CD14-positive monocyte (primary cell): ENCODE results near the gene CCDC150. TPM values are rescaled to one million over a fixed set of nuclear protein-coding genes. Genes with fewer than 3 reads are reported as not detected.

Source experiments
- DNase-seq, 3 donors: peaks; one replicate each; pipeline ENCODE4 v3.0.0-alpha.2; 2011 to 2022
- H2AFZ ChIP-seq: 2 replicates; pipeline ENCODE4 v1.6.0; 2012; ENCODE audit warnings: mild to moderate bottlenecking, low read depth, low read length, inconsistent platforms; ENCODE audit not compliant: insufficient read depth, poor library complexity, severe bottlenecking
- H3K27ac ChIP-seq, 2 donors: 1 replicate in 1 of 2; 2 replicates in 1 of 2; pipeline ENCODE4 v1.5.1; 2012 to 2013; ENCODE audit warnings: low read length in 2 of 2, control low read depth in 1 of 2, inconsistent platforms in 1 of 2, low read depth in 1 of 2, mild to moderate bottlenecking in 1 of 2
- H3K27me3 ChIP-seq, 2 donors: one replicate each; pipeline versions ENCODE4 v1.6.0 to v1.6.1; 2011 to 2013; ENCODE audit warnings: low read length in 2 of 2; ENCODE audit not compliant: control insufficient read depth in 2 of 2, insufficient read depth in 2 of 2
- H3K36me3 ChIP-seq, 2 donors: replicated peaks in 1 of 2; 1 replicate in 1 of 2; 2 replicates in 1 of 2; pipeline versions ENCODE4 v1.5.1 to v1.6.1; 2012 to 2013; ENCODE audit warnings: low read length in 2 of 2, control low read depth in 1 of 2, inconsistent platforms in 1 of 2, mild to moderate bottlenecking in 1 of 2; ENCODE audit not compliant: insufficient read depth in 2 of 2, control insufficient read depth in 1 of 2
- H3K4me1 ChIP-seq, 2 donors: 1 replicate in 1 of 2; 2 replicates in 1 of 2; pipeline versions ENCODE4 v1.5.1 to v1.6.1; 2012 to 2013; ENCODE audit warnings: low read length in 2 of 2, control low read depth in 1 of 2, inconsistent platforms in 1 of 2, mild to moderate bottlenecking in 1 of 2, moderate library complexity in 1 of 2; ENCODE audit not compliant: insufficient read depth in 2 of 2, control insufficient read depth in 1 of 2
- H3K4me2 ChIP-seq: replicated peaks from 2 replicates; pipeline ENCODE3; 2012; ENCODE audit warnings: low read length, moderate library complexity, mild to moderate bottlenecking; ENCODE audit not compliant: poor library complexity, severe bottlenecking; ENCODE audit errors: extremely low read depth
- H3K4me3 ChIP-seq, 3 experiments: fragments of 200-600 bp in 1 of 3; sonication (generic) in 1 of 3; replicated peaks in 1 of 3; 1 replicate in 2 of 3; 2 replicates in 1 of 3; pipeline ENCODE4 v1.5.1; 2011 to 2013; ENCODE audit warnings: low read length in 3 of 3, mild to moderate bottlenecking in 3 of 3, control low read depth in 2 of 3, low read depth in 2 of 3, inconsistent platforms in 1 of 3, moderate library complexity in 1 of 3
- H3K79me2 ChIP-seq: 2 replicates; pipeline ENCODE4 v1.6.0; 2012; ENCODE audit warnings: mild to moderate bottlenecking, control low read depth, inconsistent platforms, low read length, moderate library complexity; ENCODE audit not compliant: insufficient read depth
- H3K9ac ChIP-seq: 2 replicates; pipeline ENCODE4 v1.6.0; 2017; ENCODE audit warnings: low read length, mild to moderate bottlenecking; ENCODE audit not compliant: insufficient read depth, poor library complexity, severe bottlenecking
- H3K9me3 ChIP-seq, 2 donors: replicated peaks in 1 of 2; 1 replicate in 1 of 2; 2 replicates in 1 of 2; pipeline versions ENCODE4 v1.5.1 to v1.6.1; 2012 to 2013; ENCODE audit warnings: low read length in 2 of 2, control low read depth in 1 of 2; ENCODE audit not compliant: control insufficient read depth in 1 of 2, insufficient read depth in 1 of 2
- H4K20me1 ChIP-seq: 2 replicates; pipeline ENCODE4 v1.6.0; 2012; ENCODE audit warnings: mild to moderate bottlenecking, low read length, control low read depth, moderate library complexity; ENCODE audit not compliant: insufficient read depth
- H3K27ac Mint-ChIP-seq, 7 donors: one replicate each; pipeline ENCODE4 v1.8.0; 2020; ENCODE audit warnings: mild to moderate bottlenecking in 7 of 7, mixed read lengths in 7 of 7, moderate library complexity in 6 of 7, inconsistent platforms in 2 of 7
- H3K27me3 Mint-ChIP-seq, 3 donors: one replicate each; pipeline ENCODE4 v1.8.0; 2021 to 2022; ENCODE audit warnings: low read depth in 3 of 3, mild to moderate bottlenecking in 3 of 3, mixed read lengths in 3 of 3, moderate library complexity in 3 of 3, inconsistent platforms in 1 of 3
- H3K36me3 Mint-ChIP-seq, 2 donors: one replicate each; pipeline ENCODE4 v1.8.0; 2020; ENCODE audit warnings: mixed read lengths in 2 of 2, inconsistent platforms in 1 of 2, mild to moderate bottlenecking in 1 of 2
- H3K4me1 Mint-ChIP-seq: one replicate; pipeline ENCODE4 v1.8.0; 2020; ENCODE audit warnings: mild to moderate bottlenecking, mixed read lengths
- H3K4me3 Mint-ChIP-seq, 2 donors: one replicate each; pipeline ENCODE4 v1.8.0; 2020; ENCODE audit warnings: mild to moderate bottlenecking in 2 of 2, mixed read lengths in 2 of 2, moderate library complexity in 1 of 2
- H3K9me3 Mint-ChIP-seq, 7 donors: one replicate each; pipeline ENCODE4 v1.8.0; 2020 to 2022; ENCODE audit warnings: mixed read lengths in 7 of 7, mild to moderate bottlenecking in 6 of 7, moderate library complexity in 6 of 7, inconsistent platforms in 2 of 7
- CTCF ChIP-seq: fragments of 200-600 bp; IDR thresholded peaks from one replicate; pipeline ENCODE4 v1.8.0; 2022; ENCODE audit warnings: antibody characterized with exemption, mild to moderate bottlenecking
- WGBS: methylation state at CpG from one replicate; pipeline ENCODE4 v1.1.5; 2013; ENCODE audit warnings: missing lambda C conversion rate; ENCODE audit not compliant: insufficient coverage; 5-methylcytosine and 5-hydroxymethylcytosine counted together
- intact Hi-C, 2 donors: fragments of 100-400 bp; cut with micrococcal nuclease; formaldehyde crosslinking; loops; one replicate each; pipeline versions ENCODE4 v1.15.0 to v1.15.1; 2023
- polyA plus RNA-seq, 3 donors: library from polyadenylated mRNA; depleted of rRNA in 1 of 3; unstranded in 2 of 3; stranded (reverse) in 1 of 3; fragments of 300-500 nt in 2 of 3; fragments of >200 nt in 1 of 3; fragmentation: Illumina TruSeq in 2 of 3; gene quantifications; 1 replicate in 2 of 3; 2 replicates in 1 of 3; pipeline ENCODE4 v1.2.3, GENCODE V29; 2012 to 2021

CCDC150 gene
- polyA plus RNA-seq, 3 donors: 0.09 TPM; not detected in 2

- Histone ChIP-seq H4K20me1 (no peaks in the 10 kb centered on the region), H3K27ac (no peak overlapping the region), H3K79me2 (no peaks in the 10 kb centered on the region), H3K36me3 (peaks cover 0 to 15% of the 10 kb centered on the region in 2 donors), H3K4me2 (no peak overlapping the region), H3K4me1 (no peaks in the 10 kb centered on the region), H3K9ac (no peak overlapping the region), H3K9me3 (peaks cover 12 to 14% of the 10 kb centered on the region in 2 donors), H2AFZ (no peak overlapping the region), H3K27me3 (no peaks in the 10 kb centered on the region), H3K4me3 (no peak overlapping the region)
- Mint-ChIP-seq H3K4me3 (no peak overlapping the region), H3K9me3 (peaks cover 11 to 33% (median 25%) of the 10 kb centered on the region in 7 donors), H3K27ac (no peak overlapping the region), H3K36me3 (peaks cover 23 to 39% of the 10 kb centered on the region in 2 donors), H3K4me1 (no peaks in the 10 kb centered on the region), H3K27me3 (no peaks in the 10 kb centered on the region)
- intact Hi-C loops: no loop called here
- DNase-seq: no peak
- WGBS: no CpG with 5 or more reads among the region's 2 CpGs
- TF ChIP-seq CTCF: no peak
These were observed 97.5 kb downstream of the CCDC150 start for GRCh38 chr2:196737046-196737445.

GRCh38 chr2:196739031-196739430 lies 99.5 kb downstream of the CCDC150 start:
- TF ChIP-seq CTCF: no peak
- Histone ChIP-seq H3K9me3 (peaks cover 12 to 14% of the 10 kb centered on the region in 2 donors), H3K9ac (no peak overlapping the region), H3K4me2 (no peak overlapping the region), H2AFZ (no peak overlapping the region), H3K4me1 (no peaks in the 10 kb centered on the region), H4K20me1 (no peaks in the 10 kb centered on the region), H3K27ac (no peak overlapping the region), H3K79me2 (no peaks in the 10 kb centered on the region), H3K4me3 (no peak overlapping the region), H3K27me3 (no peaks in the 10 kb centered on the region), H3K36me3 (peaks cover 0 to 4% of the 10 kb centered on the region in 2 donors)
- no peak for DNase-seq
- Mint-ChIP-seq H3K27me3 (no peaks in the 10 kb centered on the region), H3K27ac (no peak overlapping the region), H3K4me3 (no peak overlapping the region), H3K4me1 (no peaks in the 10 kb centered on the region), H3K9me3 (peaks cover 11 to 29% (median 26%) of the 10 kb centered on the region in 7 donors), H3K36me3 (peaks cover 13 to 29% of the 10 kb centered on the region in 2 donors)
- intact Hi-C loops: no loop called here
- WGBS: 100% methylated on average over 4 of the region's 5 CpGs
